MCF 10A (cell line): Measurements from ENCODE around the gene TMEM163. TPM values are rescaled to one million over a fixed set of nuclear protein-coding genes. Genes with fewer than 3 reads are reported as not detected.

Source experiments
- BruUV-seq: library from RNA; stranded (reverse); fragments of 400-500 nt; replicated peaks from 2 replicates; lab custom pipeline; 2021; lab: Mats Ljungman, UMichigan
- CTCF ChIA-PET: fragments of 300-600 bp; sonication (Branson Sonifier 250); formaldehyde crosslinking; extraction: SDS; loops from one replicate; lab custom pipeline; 2021; ENCODE audit warnings: antibody characterized with exemption, inconsistent platforms; lab: Yijun Ruan, JAX
- POLR2A ChIA-PET: fragments of 300-600, 350-650 bp; sonication (Branson Sonifier 250); formaldehyde crosslinking; extraction: SDS; loops from one replicate; lab custom pipeline; 2020; ENCODE audit warnings: antibody characterized with exemption, inconsistent platforms; lab: Yijun Ruan, JAX
- DNase-seq: peaks from one replicate; pipeline ENCODE4 v3.0.0-alpha.2; 2018; ENCODE audit not compliant: unreplicated experiment
- H3K27ac Mint-ChIP-seq: one replicate; pipeline ENCODE4 v1.8.0; 2022; ENCODE audit warnings: mild to moderate bottlenecking, low read depth, mixed read lengths; ENCODE audit not compliant: unreplicated experiment
- H3K27me3 Mint-ChIP-seq: one replicate; pipeline ENCODE4 v1.8.0; 2022; ENCODE audit warnings: mixed read lengths; ENCODE audit not compliant: insufficient read depth, unreplicated experiment
- H3K36me3 Mint-ChIP-seq: one replicate; pipeline ENCODE4 v1.8.0; 2022; ENCODE audit warnings: mild to moderate bottlenecking, moderate library complexity, mixed read lengths; ENCODE audit not compliant: insufficient read depth, unreplicated experiment
- H3K4me1 Mint-ChIP-seq: one replicate; pipeline ENCODE4 v1.8.0; 2022; ENCODE audit warnings: mixed read lengths; ENCODE audit not compliant: insufficient read depth, unreplicated experiment
- H3K4me3 Mint-ChIP-seq: one replicate; pipeline ENCODE4 v1.8.0; 2022; ENCODE audit warnings: mild to moderate bottlenecking, moderate library complexity, mixed read lengths; ENCODE audit not compliant: unreplicated experiment
- H3K9me3 Mint-ChIP-seq: one replicate; pipeline ENCODE4 v1.8.0; 2022; ENCODE audit warnings: mixed read lengths; ENCODE audit not compliant: unreplicated experiment
- intact Hi-C: fragments of 100-400 bp; cut with micrococcal nuclease; formaldehyde crosslinking; loops from 2 replicates; pipeline ENCODE4 v1.14.1; 2022
- total RNA-seq: library from RNA; stranded (reverse); gene quantifications from 2 replicates; pipeline ENCODE4 v1.2.3, GENCODE V29; 2022
- TF ChIP-seq, protein P1 (sequence below): fragments of 200-600 bp; IDR thresholded peaks from one replicate; pipeline ENCODE4 v1.8.0; 2022; ENCODE audit warnings: antibody characterized with exemption, mild to moderate bottlenecking; ENCODE audit not compliant: unreplicated experiment

Gene TMEM163
- total RNA-seq, 1 experiment from 2014 or later = not detected

DNA sequence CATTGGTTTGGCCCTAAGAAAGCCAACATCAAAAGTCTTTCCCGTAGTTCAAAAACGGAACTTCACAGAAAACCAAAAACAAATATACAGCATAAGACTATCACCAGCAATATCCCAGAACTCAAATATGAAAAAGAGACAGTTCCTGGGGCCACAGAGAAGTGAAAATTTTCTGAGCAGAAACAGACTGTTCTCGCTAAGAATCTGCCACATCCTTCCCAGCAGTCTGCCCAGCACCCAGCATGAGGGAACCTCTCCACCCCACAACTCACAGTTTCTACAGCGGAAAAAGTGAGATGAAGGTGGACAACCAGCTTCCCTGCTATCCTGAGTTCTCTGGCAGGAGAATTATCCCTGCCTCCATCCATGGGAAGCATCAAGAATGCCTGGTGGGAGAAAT lies 26.7 kb upstream of the TMEM163 start:
- ChIA-PET CTCF (no interaction called here), POLR2A (no interaction called here)
- H3K4me3 Mint-ChIP-seq = no peak overlapping the region
- H3K4me1 Mint-ChIP-seq = no peaks in the 10 kb centered on the region
- TF ChIP-seq, protein P1, sequence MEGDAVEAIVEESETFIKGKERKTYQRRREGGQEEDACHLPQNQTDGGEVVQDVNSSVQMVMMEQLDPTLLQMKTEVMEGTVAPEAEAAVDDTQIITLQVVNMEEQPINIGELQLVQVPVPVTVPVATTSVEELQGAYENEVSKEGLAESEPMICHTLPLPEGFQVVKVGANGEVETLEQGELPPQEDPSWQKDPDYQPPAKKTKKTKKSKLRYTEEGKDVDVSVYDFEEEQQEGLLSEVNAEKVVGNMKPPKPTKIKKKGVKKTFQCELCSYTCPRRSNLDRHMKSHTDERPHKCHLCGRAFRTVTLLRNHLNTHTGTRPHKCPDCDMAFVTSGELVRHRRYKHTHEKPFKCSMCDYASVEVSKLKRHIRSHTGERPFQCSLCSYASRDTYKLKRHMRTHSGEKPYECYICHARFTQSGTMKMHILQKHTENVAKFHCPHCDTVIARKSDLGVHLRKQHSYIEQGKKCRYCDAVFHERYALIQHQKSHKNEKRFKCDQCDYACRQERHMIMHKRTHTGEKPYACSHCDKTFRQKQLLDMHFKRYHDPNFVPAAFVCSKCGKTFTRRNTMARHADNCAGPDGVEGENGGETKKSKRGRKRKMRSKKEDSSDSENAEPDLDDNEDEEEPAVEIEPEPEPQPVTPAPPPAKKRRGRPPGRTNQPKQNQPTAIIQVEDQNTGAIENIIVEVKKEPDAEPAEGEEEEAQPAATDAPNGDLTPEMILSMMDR = no peak
- H3K27ac Mint-ChIP-seq = no peak overlapping the region
- DNase-seq = no peak
- intact Hi-C loops = no loop called here
- H3K27me3 Mint-ChIP-seq = peaks cover 26% of the 10 kb centered on the region
- no peaks in the 10 kb centered on the region for H3K36me3 Mint-ChIP-seq
- BruUV-seq = no TSS peak
- H3K9me3 Mint-ChIP-seq = no peaks in the 10 kb centered on the region

DNA sequence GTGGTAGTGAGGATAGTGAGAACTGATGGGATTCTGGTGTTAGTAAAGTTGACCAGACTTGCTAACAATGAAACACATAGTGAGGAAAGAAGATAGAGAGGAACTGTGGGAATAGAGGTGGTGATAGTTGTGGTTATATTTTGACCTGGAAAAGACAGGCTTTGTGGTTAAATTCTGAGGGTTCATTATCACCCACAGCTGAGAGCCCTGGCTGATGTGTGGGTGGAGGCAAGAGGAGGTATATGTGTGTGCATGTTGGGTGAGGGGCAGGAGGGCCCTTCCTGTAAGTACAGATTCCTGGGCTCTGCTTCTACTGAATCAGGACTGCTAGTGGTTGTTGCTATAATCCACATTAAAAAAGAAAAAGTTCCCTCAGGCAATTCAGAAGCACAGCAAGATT lies 26.2 kb upstream of the TMEM163 start:
- intact Hi-C loops = no loop called here
- BruUV-seq = no TSS peak
- DNase-seq = no peak
- ChIA-PET CTCF (no interaction called here), POLR2A (no interaction called here)
- no peaks in the 10 kb centered on the region for H3K4me1 Mint-ChIP-seq
- H3K27me3 Mint-ChIP-seq = peaks cover 21% of the 10 kb centered on the region
- TF ChIP-seq, protein P1 = no peak
- H3K4me3 Mint-ChIP-seq = no peak overlapping the region
- H3K27ac Mint-ChIP-seq = no peak overlapping the region
- no peaks in the 10 kb centered on the region for H3K9me3 Mint-ChIP-seq
- H3K36me3 Mint-ChIP-seq = no peaks in the 10 kb centered on the region

DNA sequence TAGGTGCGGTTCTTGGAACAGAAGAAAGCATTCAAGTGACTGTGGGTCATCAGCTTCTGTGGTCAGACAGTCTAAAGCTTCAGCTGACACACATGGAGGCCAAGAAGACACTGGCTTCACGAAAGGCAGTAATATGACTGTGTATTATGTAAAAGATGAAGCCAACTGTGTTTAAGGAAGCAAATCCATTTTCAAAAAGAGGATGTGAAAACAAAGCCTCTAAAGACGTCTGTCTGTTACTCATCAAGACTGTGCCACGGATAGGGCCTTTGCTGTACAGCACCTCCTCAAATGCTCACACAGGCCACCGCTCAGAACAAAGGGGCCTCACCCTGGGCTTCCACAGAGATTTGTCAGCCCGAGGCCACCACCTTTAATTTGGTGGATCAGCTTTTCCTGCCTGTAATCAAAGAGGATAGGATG lies 21.1 kb upstream of the TMEM163 start:
- H3K4me1 Mint-ChIP-seq = no peaks in the 10 kb centered on the region
- H3K36me3 Mint-ChIP-seq = no peaks in the 10 kb centered on the region
- H3K27me3 Mint-ChIP-seq = no peaks in the 10 kb centered on the region
- H3K27ac Mint-ChIP-seq = no peak overlapping the region
- TF ChIP-seq, protein P1 = no peak
- no TSS peak for BruUV-seq
- ChIA-PET POLR2A (no interaction called here), CTCF (no interaction called here)
- no peak overlapping the region for H3K4me3 Mint-ChIP-seq
- no peak for DNase-seq
- no peaks in the 10 kb centered on the region for H3K9me3 Mint-ChIP-seq
- intact Hi-C loops = no loop called here

DNA sequence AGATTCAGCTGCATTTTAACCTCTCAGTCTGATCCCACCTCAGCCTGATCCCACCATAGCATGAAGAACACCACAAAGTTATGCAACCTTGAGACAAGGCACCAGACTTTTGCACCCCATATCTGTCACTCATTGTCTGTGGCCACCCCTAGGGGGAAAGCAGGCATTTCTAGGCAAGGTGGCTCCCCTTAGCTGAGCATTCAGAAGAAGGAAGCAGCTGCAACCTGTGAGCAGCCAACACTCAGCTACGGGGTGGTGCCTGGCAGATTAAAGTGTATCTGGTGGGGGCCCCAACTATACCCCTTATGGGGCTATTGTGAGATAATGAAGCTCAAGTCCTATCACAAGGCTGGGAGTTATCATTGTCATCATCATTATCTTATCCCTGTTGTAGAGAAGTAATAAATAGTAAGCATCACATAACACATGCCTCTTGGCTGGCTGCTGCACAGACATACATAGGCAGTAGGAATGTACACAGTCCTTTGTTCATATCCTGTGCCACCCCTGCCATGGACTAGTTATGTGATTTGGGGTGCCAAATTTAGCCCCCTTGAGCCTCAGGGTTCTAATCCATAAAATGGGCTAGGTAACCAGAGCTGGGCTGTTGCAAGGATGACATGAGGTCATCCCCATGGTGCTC lies 20.6 kb upstream of the TMEM163 start:
- intact Hi-C loops = no loop called here
- CTCF ChIA-PET = no interaction called here
- no peak for DNase-seq
- TF ChIP-seq, protein P1 = no peak
- Mint-ChIP-seq H3K4me3 (no peak overlapping the region), H3K27me3 (no peaks in the 10 kb centered on the region), H3K9me3 (no peaks in the 10 kb centered on the region), H3K27ac (no peak overlapping the region), H3K36me3 (no peaks in the 10 kb centered on the region), H3K4me1 (no peaks in the 10 kb centered on the region)
- POLR2A ChIA-PET = no interaction called here
- no TSS peak for BruUV-seq
